PC-3 (cell line): ENCODE results near the gene NDUFA13. TPM values are rescaled to one million over a fixed set of nuclear protein-coding genes. Genes with fewer than 3 reads are reported as not detected.

Experiments used
- ATAC-seq: fragments of 200-7000 bp; cut with Tn5 transposase; 2 replicates; pipeline ENCODE4 v1.9.1; 2020; ENCODE audit warnings: mild to moderate bottlenecking, moderate library complexity
- BruUV-seq: library from RNA; stranded (reverse); fragments of 400-500 nt; replicated peaks from 2 replicates; lab custom pipeline; 2021; lab: Mats Ljungman, UMichigan
- CTCF ChIA-PET: fragments of 300-600 bp; sonication (Branson Sonifier 250); formaldehyde crosslinking; loops from one replicate; lab custom pipeline; 2022; ENCODE audit warnings: antibody characterized with exemption; lab: Charles Lee
- POLR2A ChIA-PET: fragments of 300-600 bp; sonication (Branson Sonifier 250); formaldehyde crosslinking; loops from one replicate; lab custom pipeline; 2022; ENCODE audit warnings: antibody characterized with exemption; ENCODE audit not compliant: unreplicated experiment; lab: Charles Lee
- DNase-seq: peaks from one replicate; pipeline ENCODE4 v3.0.0-alpha.2; 2015
- H2AFZ ChIP-seq: fragments of 300-600 bp; sonication (generic); 2 replicates; pipeline ENCODE4 v1.6.0; 2016; ENCODE audit warnings: antibody characterized with exemption, low read length
- H3F3A ChIP-seq: fragments of 300-600 bp; sonication (generic); one replicate; pipeline ENCODE4 v1.6.0; 2017; ENCODE audit warnings: antibody characterized with exemption, low read length, control low read depth, mild to moderate bottlenecking; ENCODE audit not compliant: unreplicated experiment
- H3K27ac ChIP-seq: fragments of 300-600 bp; sonication (generic); 2 replicates; pipeline ENCODE4 v1.5.1; 2016; ENCODE audit warnings: mild to moderate bottlenecking, low read length
- H3K27me3 ChIP-seq: fragments of 300-600 bp; sonication (generic); 2 replicates; pipeline ENCODE4 v1.6.1; 2016; ENCODE audit warnings: low read length, mixed read lengths
- H3K36me3 ChIP-seq: fragments of 300-600 bp; sonication (generic); 2 replicates; pipeline ENCODE4 v1.6.1; 2016; ENCODE audit warnings: low read depth, mixed run types, low read length, mixed read lengths
- H3K4me1 ChIP-seq: fragments of 300-600 bp; sonication (generic); 2 replicates; pipeline ENCODE4 v1.5.1; 2016; ENCODE audit warnings: low read length; ENCODE audit not compliant: insufficient read depth
- H3K4me2 ChIP-seq: fragments of 300-600 bp; sonication (generic); 2 replicates; pipeline ENCODE4 v1.6.0; 2016; ENCODE audit warnings: low read length
- H3K4me3 ChIP-seq: fragments of 300-600 bp; sonication (generic); 2 replicates; pipeline ENCODE4 v1.5.1; 2016; ENCODE audit warnings: mild to moderate bottlenecking, low read length, mixed read lengths
- H3K79me2 ChIP-seq: fragments of 300-600 bp; sonication (generic); 2 replicates; pipeline ENCODE4 v1.6.1; 2017; ENCODE audit warnings: low read length, mixed read lengths
- H3K9ac ChIP-seq: fragments of 300-600 bp; sonication (generic); 2 replicates; pipeline ENCODE4 v1.6.0; 2016; ENCODE audit warnings: mild to moderate bottlenecking, low read length
- H3K9me2 ChIP-seq: fragments of 300-600 bp; sonication (generic); replicated peaks from 2 replicates; pipeline ENCODE4 v1.6.1; 2016; ENCODE audit warnings: mixed run types, low read length, mixed read lengths
- H3K9me3 ChIP-seq: fragments of 300-600 bp; sonication (generic); 2 replicates; pipeline ENCODE4 v1.6.1; 2016; ENCODE audit warnings: low read length, mixed read lengths
- H4K20me1 ChIP-seq: fragments of 300-600 bp; sonication (generic); 2 replicates; pipeline ENCODE4 v1.6.1; 2016; ENCODE audit warnings: low read length, mixed read lengths
- EZH2 ChIP-seq: fragments of 300-600 bp; sonication (generic); IDR thresholded peaks from one replicate; pipeline ENCODE4 v1.6.1; 2017; ENCODE audit warnings: antibody characterized with exemption, mild to moderate bottlenecking, low read length; ENCODE audit not compliant: unreplicated experiment
- EZH2phosphoT487 ChIP-seq: fragments of 300-600 bp; sonication (generic); IDR thresholded peaks from 2 replicates; pipeline ENCODE4 v1.6.1; 2018; ENCODE audit warnings: mild to moderate bottlenecking, antibody characterized with exemption, low read length, borderline replicate concordance
- intact Hi-C: fragments of 100-400 bp; cut with micrococcal nuclease; formaldehyde crosslinking; loops from 2 replicates; pipeline ENCODE4 v1.9.0; 2023
- total RNA-seq: library from RNA; depleted of rRNA; stranded (reverse); fragments of >200 nt; gene quantifications from 2 replicates; pipeline ENCODE4 v1.2.3, GENCODE V29; 2014
- TF ChIP-seq, protein P1 (sequence below): fragments of 300-600 bp; sonication (generic); conservative IDR thresholded peaks from 2 replicates; pipeline ENCODE4 v1.5.1; 2017; ENCODE audit warnings: antibody characterized with exemption, low read depth, mild to moderate bottlenecking, low read length

The NDUFA13 gene
- total RNA-seq, 1 experiment from 2014 or later: 481 TPM

DNA sequence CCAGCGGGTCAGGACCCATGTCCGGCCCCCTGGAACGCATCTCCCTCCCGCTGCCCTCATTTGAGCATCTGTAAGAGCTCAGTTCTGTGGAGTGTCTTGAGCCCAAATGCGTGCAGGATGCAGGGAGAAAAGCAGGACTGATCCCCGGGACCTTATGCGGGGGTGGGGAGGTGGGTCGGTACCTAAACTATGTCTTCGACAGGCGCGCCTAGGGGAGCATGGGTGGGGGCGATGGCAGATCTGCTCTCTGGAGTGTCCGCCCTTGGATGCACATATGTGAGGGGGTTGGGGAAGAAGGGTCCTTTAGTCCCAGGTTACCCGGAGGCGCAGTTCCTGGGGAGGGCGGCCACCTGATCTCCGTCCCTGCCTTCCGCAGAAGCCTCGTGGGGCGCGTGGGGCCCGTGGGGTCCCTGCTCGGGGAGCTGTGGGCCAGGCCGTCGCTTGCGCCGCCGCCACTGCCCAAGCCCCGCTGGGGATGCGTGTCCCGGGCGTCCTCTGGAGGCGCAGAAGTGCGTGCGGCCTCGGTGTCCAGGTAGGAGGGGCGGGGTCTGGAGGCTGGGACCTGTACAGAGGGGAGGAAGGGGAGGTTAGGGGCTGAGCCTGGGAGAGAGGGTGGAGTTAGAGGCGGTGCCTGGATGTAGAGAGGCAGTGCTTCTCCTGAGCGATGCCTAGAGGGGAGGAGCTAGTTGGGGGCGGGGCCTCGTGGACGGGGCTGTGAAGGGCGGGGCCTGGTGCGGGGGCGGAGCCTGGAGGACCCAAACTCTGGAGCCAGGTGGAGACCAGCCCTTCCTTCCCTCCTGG is 24.9 kb downstream of the NDUFA13 start:
- peak overlapping the region; percentile 90 for H2AFZ ChIP-seq
- ATAC-seq (peak; percentile 94), DNase-seq (peak; percentile 93)
- no TSS peak for BruUV-seq
- ChIA-PET CTCF (interaction anchor here (0.6 to 1.0 kb wide), 2 partner anchors 12 to 36 kb away, joined by 3 to 4 read pairs; no protein-coding TSS in a partner anchor), POLR2A (interaction anchor here (0.6 kb wide), 2 partner anchors 12 to 62 kb away, joined by 3 to 4 read pairs; no protein-coding TSS in a partner anchor)
- no peaks in the 10 kb centered on the region for H3F3A ChIP-seq
- peak overlapping the region; percentile 41 for H3K9ac ChIP-seq
- TF ChIP-seq, protein P1, sequence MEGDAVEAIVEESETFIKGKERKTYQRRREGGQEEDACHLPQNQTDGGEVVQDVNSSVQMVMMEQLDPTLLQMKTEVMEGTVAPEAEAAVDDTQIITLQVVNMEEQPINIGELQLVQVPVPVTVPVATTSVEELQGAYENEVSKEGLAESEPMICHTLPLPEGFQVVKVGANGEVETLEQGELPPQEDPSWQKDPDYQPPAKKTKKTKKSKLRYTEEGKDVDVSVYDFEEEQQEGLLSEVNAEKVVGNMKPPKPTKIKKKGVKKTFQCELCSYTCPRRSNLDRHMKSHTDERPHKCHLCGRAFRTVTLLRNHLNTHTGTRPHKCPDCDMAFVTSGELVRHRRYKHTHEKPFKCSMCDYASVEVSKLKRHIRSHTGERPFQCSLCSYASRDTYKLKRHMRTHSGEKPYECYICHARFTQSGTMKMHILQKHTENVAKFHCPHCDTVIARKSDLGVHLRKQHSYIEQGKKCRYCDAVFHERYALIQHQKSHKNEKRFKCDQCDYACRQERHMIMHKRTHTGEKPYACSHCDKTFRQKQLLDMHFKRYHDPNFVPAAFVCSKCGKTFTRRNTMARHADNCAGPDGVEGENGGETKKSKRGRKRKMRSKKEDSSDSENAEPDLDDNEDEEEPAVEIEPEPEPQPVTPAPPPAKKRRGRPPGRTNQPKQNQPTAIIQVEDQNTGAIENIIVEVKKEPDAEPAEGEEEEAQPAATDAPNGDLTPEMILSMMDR: peak; percentile 34; the same call in 1 of the 2 replicates
- TF ChIP-seq EZH2phosphoT487: no peak
- intact Hi-C loops: no loop called here
- H4K20me1 ChIP-seq: no peaks in the 10 kb centered on the region
- H3K4me2 ChIP-seq: peak overlapping the region; percentile 86
- peak overlapping the region; percentile 68 for H3K4me3 ChIP-seq
- peaks cover 9% of the 10 kb centered on the region; the same call in 1 of the 2 replicates for H3K4me1 ChIP-seq
- H3K9me3 ChIP-seq: no peaks in the 10 kb centered on the region
- H3K79me2 ChIP-seq: no peaks in the 10 kb centered on the region
- H3K36me3 ChIP-seq: no peaks in the 10 kb centered on the region
- H3K27me3 ChIP-seq: no peaks in the 10 kb centered on the region
- no peak overlapping the region for H3K27ac ChIP-seq
- no peaks in the 10 kb centered on the region for H3K9me2 ChIP-seq

DNA sequence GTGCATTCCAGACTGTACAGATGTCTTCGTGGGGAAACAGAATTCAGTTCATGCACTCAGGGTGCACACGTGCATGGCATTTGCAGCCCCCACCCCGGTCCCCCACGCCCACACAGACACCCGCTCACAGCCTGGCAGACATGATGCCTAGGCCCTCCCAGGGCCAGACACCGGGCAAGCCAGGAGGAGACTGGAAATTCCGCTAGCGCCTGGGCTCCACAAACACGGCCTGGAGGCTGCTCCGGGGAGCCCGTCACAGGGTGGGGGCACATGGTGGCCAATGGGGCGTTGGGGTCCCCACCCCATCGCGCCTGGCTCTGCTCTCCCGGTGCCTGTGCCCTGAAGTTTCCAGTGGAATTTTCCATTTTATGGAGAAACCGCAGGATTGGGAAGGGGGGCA is 25.6 kb downstream of the NDUFA13 start:
- POLR2A ChIA-PET: interaction anchor here (0.6 kb wide), 1 partner anchor 11 kb away, joined by 3 read pairs; no protein-coding TSS in a partner anchor
- Histone ChIP-seq H4K20me1 (no peaks in the 10 kb centered on the region), H2AFZ (no peak overlapping the region), H3K4me2 (peak overlapping the region; percentile 86; the same call in 1 of the 2 replicates), H3K27me3 (no peaks in the 10 kb centered on the region), H3K36me3 (no peaks in the 10 kb centered on the region), H3K79me2 (no peaks in the 10 kb centered on the region), H3K4me3 (no peak overlapping the region), H3K27ac (no peak overlapping the region), H3F3A (no peaks in the 10 kb centered on the region), H3K9me3 (no peaks in the 10 kb centered on the region), H3K9me2 (no peaks in the 10 kb centered on the region), H3K9ac (no peak overlapping the region), H3K4me1 (peaks cover 9% of the 10 kb centered on the region; the same call in 1 of the 2 replicates)
- ATAC-seq: no peak
- no peak for TF ChIP-seq EZH2phosphoT487
- TF ChIP-seq EZH2: no peak
- TF ChIP-seq, protein P1: no peak
- BruUV-seq: no TSS peak
- intact Hi-C loops: no loop called here
- DNase-seq: no peak
- CTCF ChIA-PET: interaction anchor here (1.0 kb wide), 1 partner anchor 11 kb away, joined by 4 read pairs; no protein-coding TSS in a partner anchor

DNA sequence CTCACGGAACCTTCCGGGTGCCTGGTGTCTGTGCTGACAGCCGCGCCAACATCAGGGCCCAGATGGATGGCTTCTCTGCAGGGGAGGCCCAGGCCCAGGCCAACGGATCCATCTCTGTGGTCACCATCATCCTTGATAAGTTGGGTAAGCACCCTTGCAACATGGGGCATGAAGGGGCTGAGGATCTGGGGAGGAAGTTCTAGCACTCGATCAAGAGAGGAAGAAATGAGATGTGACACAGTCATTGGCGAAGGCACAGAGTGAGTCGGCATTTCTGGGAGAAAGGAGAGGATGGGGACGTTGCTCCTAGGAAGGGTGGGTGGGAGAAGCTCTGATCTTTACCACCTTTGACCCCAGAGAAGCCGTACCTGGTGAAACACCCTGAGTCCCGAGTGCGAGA is 26.5 kb downstream of the NDUFA13 start:
- intact Hi-C loops: no loop called here

More for the DNA sequence above, 26.5 kb downstream of the NDUFA13 start:
- no TSS peak for BruUV-seq
- no peaks in the 10 kb centered on the region for H3K36me3 ChIP-seq
- H3K79me2 ChIP-seq: no peaks in the 10 kb centered on the region
- no peak overlapping the region for H3K9ac ChIP-seq
- H3F3A ChIP-seq: no peaks in the 10 kb centered on the region
- CTCF ChIA-PET: no interaction called here
- no peaks in the 10 kb centered on the region for H3K9me2 ChIP-seq
- no peak for ATAC-seq
- POLR2A ChIA-PET: no interaction called here
- H4K20me1 ChIP-seq: no peaks in the 10 kb centered on the region
- no peak overlapping the region for H2AFZ ChIP-seq
- no peak overlapping the region for H3K4me3 ChIP-seq
- DNase-seq: no peak
- H3K27ac ChIP-seq: no peak overlapping the region
- peaks cover 9% of the 10 kb centered on the region; the same call in 1 of the 2 replicates for H3K4me1 ChIP-seq
- no peak overlapping the region for H3K4me2 ChIP-seq
- no peaks in the 10 kb centered on the region for H3K9me3 ChIP-seq
- H3K27me3 ChIP-seq: no peaks in the 10 kb centered on the region
- no peak for TF ChIP-seq EZH2phosphoT487
